ENCODE results near the gene MSI2.
A peak's percentile ranks its signal among the peaks of the same experiment; 100 is the strongest.

MSI2 gene

DNA sequence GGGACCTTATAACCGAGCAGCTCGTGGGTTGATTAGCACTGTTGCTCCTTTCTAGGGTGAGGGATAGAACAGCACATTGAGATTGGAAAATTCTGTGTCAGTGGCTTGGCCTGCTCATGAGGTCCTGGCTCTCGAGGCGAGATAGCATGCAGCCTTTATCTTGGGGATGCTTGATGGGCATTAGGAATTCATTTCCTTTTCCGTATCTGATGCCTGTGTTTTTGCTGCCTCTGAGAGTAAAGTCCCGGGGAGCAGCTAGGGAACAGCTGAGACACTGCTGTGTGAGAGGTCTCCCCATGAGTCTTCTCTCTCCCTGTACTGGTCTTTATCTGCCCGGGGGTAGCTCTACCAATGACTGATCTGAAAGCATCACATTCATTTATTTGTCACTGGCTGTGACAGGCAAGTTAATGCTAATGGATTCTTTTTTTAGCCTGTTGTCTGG, 14.5 kb downstream of the MSI2 start:
- no peak for DNase-seq (ENCODE audit: low spot score)

DNA sequence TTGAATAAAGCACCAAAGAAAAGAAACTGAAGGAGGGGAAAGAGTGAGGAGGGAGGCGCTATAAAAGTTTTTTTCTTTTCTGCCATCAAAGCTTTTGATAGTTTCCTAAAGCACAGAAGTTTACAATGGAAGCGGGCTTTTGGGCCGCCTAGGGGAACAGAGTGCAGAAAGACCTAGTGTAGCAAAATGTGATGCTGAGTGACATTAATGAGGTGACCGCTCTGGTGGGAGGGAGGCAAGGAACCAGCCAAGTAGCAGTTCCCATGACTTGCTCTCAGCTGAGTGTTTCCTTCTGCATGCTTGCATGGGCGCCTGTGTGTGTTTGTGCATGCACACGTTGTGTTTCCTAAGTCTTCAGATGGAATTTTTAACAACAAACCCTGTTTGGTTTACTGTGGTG, 15.5 kb downstream of the MSI2 start:
- no peak for DNase-seq (ENCODE audit: low spot score)

DNA sequence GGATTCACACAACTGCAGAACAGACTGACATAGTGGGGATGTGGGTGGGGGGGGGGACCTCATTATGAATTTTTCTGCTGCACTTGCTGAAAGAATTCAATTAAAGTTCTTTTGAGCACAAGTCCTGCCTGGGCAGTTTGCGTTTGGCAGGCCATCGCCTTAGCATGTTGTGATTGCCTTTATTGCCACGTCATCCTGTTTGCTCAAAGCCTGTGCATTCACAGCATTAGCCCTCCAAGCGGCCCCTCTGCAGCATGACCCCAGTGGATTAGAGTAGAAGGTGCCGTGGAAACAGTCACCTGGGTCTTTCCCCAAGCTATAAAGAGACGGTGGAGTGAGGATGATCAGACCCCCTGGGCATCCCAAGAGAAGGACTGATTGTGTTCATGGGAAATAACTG, 17.2 kb downstream of the MSI2 start:
- DNase-seq (ENCODE audit: low spot score) = no peak

DNA sequence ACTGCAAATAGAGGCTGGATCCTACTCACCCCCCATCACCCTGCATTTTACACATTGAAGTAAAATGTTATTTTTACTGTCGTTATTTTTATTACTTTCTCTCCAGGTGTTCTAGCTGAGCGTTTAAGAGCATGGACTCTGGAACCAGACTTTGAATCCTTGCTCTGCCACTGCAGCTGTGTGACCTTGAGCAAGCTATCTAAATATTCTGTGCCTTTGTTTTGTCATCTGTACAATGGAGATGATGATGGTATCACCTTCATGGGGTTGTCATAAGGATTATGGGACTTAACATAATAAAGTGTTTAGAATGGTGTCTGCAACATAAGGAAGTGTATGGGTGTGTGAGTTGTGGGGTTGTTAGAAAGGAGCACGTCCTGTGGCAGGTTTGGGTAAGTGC, 17.8 kb downstream of the MSI2 start:
- DNase-seq (ENCODE audit: low spot score) = no peak

DNA sequence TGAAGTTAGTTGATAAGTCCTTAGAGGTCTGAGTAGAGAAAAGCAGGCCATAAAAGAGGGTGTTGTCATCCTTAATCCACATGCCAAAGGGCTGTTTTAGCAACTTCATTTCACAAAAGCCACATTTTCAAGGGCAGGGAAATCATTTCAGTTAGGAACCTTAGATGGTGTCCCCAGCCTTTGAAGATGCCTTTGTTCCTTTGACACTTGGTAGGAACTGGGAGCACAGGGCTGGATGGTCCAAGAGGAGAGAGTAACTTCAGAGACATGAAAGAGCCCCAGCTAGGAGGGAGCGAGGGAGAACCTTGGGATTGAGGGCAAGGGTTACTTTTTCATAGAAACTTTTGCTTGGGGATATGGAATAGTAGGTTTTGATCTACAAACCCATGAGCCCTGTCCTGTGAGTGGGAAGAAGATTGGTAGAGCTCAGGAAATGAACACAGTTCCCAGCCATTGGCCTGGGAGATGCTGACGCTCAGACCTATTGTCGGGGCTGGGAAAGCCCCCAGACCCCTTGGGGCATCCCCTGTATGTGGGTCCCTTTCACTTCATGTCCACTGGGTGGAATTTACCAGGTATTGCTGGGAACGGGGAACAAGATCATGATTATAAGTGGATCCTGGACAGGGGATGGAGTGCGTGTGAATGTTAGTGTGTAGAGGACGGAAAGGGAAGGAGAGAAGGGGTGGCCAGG, 18.9 kb downstream of the MSI2 start:
- no peak for DNase-seq (ENCODE audit: low spot score)

DNA sequence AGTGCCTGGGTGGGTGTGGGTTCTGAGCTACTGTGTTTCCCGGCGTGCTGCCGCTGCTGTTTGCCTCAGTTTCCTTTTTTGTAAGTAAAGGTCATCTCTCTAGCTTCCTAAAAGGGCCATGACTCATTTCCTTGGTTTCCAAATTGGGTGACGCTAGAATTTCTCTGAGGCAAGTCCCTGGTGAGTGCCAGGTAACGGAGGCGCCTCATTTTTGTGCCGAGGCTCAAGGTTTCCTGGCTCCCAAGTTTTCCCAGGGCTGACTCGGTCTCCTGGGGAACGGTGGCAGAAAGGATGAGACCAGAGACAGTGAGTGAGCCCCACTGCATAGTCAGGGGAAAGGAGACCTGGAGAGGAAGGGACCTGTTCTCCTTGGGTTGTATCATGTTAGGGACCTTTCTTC, 20.3 kb downstream of the MSI2 start:
- no peak for DNase-seq (ENCODE audit: low spot score)

DNA sequence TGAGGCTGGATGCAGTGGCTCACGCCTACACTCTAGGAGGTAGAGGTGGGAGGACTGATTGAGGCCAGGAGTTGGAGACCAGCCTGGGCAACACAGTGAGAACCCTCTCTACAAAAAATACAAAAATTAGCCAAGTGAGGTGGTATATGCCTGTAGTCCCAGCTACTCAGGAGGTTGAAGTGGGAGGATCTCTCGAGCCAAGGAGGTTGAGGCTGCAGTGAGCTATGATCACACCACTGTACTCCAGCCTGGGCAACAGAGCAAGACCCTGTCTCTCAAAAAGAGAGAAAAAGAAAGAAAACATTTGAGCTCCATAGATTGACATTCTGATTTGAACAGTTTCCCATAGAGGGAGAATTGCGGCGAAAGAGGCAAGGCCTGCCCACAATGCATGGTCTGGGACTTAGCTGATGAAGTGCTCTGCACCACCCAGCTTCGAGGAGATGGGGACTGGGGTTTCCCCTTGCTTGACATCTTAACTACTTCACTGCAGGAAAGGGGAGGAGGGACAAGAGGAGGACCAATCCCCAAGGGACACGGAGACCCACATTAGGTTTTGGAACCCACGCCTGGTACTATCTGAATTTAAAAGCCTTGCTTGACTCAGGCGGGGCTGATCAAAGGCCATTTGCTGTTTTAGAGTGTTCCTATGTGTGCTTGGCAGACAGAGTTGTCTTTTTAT, 21.7 kb downstream of the MSI2 start:
- no peak for DNase-seq (ENCODE audit: low spot score)

DNA sequence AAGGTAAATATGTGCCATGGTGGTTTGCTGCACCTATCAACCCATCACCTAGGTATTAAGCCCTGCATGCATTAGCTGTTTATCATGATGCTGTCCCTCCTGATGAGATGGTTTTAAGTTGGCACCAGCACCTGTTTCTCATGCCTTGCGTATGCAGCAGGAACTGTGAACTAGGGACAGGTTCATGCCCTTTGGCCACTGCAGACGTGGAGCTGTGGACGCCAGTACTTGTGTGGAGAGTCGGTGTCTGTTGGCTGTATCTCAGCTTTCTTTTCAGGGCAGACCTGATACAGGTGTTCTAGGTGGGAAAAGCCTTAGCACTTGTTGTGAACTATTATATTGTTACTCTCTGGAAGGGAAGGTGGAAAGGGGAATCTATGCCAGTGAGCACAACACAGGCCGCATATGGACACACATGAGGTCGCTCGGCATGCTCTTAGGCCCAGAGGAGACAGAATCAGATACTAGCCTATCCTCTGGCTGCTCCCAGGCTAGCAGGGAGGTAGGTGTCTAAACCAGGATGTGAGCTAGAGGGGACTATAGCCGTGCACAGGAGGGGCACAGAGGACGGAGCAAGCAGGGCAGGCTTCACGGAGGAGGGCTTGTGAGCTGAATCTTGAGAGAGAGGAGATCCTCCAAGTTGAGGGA, 22.5 kb downstream of the MSI2 start:
- DNase-seq (ENCODE audit: low spot score) = no peak

DNA sequence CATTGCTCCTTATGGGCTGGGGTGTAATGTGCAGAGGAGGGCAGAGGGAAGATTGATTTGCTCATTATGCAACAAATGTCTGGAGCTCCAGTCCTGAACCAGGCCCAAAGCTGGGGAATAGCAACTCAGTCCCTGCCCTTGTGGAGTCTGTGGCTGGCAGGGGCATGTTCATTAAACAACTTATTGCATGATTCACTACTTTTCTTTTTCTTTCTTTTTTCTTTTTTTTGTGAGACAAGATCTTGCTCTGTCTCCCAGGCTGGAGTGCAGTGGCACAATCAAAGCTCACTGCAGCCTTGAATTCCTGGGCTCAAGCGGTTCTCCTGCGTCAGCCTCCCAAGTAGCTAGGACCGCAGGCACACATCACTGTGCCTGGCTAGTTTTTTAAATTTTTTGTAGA, 23.1 kb downstream of the MSI2 start:
- DNase-seq (ENCODE audit: low spot score) = no peak

DNA sequence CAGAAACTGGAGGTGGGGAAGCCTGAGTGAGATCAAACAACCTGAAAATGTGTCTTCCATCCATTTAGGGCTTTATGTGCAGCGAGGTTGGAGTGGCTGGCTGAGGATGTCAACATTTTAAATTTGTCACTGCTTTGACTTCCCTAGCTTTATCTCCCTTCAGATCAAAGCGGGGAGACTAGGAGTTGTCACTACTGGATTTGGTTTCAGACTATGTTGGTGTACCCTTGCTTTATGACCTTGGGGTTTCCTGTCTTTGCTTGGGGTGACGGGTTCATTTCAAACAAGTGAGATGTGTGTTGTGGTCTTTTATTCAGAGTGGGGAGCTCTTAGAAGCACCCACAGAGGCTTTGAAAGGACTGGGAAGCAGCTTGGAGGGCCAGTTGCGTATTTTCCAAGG, 25.6 kb downstream of the MSI2 start:
- peak; percentile 32 for DNase-seq (ENCODE audit: low spot score)

DNA sequence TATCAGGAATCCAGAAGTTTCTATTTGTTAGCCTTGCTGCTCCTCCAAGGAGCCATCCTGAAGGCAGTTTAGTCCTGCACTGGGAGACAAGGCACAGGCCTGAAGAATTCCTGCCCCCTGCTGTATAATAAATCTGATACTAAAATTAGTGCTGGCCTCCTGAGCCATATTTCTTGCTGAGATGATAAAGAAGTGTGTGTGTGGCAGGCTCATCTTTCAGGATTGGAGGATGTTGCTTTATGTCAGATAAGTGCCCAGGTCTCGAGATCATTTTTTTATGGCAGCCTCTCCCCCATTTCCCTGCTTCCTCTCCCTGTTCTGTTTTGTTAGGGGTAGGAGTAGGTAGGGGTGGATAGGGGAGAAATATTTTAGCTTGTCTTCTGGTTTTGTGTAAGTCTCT, 26.0 kb downstream of the MSI2 start:
- DNase-seq (ENCODE audit: low spot score) = no peak

DNA sequence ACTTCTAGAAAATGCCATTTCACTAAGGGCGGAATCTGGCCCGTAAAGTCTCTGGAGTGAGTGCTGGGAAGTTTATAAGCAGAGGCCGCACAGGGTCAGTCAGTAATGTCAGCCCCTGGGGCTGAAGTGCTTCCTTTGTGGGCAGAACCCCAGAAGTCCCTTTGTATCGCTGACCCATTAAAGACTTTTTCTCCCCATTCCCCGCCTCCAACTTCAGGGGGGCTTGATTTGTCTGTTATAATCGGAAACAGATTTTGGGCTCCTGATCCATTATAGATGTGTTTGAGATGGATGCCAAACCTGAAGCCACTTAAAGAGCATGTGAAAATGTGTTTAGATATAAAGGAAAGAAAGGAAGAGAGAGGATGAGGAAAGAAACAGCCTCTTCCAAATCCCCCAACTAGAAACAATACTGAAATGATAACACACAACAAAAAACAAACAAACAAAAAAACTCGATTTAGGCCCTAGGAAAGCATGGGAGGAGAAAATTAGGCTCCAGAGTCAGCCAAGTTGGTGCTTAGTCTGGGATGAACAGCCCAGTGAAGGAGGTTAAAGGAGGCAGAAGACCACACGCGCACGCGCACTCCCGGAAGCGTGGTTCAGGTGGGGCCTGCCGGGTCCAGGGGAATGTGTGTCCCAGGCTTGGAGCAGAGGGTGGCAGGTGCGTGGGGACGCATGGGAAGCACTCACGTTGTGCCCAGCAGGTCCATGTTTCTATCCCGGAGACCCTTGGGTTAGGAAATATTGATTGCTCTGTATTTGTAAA, 27.1 kb downstream of the MSI2 start:
- DNase-seq (ENCODE audit: low spot score) = no peak

DNA sequence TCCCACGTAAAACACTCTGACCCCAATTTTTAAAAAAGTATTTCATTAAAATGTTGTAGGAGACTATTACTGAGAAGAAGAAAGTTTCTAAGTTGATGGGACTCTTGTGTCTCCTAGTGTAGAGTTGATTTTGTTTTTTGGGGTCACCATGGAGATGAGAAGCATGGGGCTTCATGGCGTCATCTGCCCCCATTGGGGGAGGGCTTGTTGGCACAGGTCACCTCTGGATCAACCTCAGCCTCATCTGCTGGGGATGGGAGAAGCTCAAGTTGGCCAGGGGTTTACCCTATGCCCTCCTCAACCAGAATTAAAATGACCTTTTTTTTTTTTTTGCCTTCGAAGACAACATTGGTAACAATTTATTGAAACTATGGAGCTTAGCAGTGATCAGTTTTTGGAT, 28.3 kb downstream of the MSI2 start:
- no peak for DNase-seq (ENCODE audit: low spot score)

DNA sequence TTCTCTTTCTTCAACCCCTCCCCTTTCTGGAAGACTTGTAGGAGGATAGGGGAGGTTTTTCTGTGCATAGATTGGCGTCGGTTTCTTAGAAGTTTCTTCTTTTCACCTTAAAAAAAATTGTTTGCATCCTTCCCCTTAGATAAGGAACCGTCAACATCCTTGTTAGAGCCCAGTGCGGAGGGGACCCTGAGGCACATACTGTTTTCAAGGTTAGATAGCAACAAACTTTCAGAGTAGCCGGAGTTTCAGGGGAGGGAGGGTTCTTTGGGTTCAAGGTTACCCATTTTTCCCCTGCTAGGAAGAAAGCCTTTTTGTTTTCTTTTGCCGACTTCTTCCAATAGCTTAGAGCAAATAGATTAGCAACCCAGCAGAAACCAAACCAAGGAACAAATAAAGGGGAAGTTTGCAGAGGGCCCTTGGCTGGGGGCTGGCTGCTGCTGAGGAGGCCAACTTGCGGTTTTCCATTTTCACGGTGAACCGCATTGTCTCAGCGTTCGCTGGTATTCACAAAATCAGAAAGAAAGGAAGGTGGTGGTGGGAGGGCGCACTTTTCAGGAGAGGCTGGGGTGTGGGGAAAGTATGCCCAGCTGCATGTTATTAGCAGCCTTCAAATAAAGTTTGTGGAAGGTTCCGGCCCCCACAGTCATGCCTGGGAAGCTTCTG, 28.8 kb downstream of the MSI2 start:
- no peak for DNase-seq (ENCODE audit: low spot score)

DNA sequence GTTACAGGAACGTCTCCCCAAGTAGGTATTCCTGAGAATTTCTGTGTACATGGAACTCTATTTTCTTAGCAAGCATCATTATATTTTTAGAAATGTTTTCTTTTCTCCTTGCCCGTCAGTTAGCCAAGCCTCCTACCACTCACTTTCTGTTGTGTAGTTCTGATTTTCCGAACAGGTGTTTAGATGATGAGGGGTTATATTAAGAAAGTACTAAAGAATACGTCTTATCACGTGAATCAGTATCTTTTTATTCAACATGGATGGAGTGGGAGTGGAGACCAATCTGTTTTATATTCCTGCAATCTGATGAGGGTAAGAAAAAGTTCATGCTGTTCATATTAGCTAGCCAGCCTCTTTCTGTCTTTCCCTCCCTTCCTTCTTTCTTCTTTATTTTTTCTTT, 29.4 kb downstream of the MSI2 start:
- DNase-seq (ENCODE audit: low spot score) = no peak

DNA sequence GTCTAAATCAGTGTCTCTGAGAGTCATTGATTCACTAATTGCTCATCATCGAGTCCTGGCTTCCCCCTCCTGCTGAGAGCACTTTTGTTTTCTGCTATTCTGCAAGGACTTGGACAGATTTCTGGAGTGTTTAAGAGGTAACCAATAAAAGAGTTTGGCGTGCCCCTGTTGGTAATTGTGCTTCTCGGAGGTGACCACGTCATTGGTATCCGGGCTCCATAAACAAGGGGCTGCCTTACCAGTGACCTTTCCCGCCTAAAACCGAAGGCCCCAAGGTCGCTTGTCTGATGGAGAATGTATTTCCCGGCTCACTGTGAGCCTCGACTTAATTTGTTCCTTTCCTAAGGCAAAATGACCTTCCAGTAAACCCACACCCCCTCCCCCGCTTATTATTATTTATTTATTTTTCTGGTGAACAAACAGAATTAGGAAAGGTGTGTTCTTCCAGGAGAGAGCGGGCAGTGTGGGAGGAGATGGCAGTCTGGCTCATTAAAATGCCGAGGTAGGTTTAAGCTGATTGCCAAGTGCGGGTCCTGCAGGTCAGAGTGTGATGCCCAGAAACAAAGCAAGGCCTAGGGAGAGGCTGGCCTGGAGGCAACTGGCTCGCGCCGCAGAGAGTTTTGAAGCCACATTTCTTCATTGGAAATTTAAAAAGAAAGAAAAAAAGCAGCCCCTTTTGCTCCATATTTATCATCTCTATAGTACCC, 30.2 kb downstream of the MSI2 start:
- no peak for DNase-seq (ENCODE audit: low spot score)

DNA sequence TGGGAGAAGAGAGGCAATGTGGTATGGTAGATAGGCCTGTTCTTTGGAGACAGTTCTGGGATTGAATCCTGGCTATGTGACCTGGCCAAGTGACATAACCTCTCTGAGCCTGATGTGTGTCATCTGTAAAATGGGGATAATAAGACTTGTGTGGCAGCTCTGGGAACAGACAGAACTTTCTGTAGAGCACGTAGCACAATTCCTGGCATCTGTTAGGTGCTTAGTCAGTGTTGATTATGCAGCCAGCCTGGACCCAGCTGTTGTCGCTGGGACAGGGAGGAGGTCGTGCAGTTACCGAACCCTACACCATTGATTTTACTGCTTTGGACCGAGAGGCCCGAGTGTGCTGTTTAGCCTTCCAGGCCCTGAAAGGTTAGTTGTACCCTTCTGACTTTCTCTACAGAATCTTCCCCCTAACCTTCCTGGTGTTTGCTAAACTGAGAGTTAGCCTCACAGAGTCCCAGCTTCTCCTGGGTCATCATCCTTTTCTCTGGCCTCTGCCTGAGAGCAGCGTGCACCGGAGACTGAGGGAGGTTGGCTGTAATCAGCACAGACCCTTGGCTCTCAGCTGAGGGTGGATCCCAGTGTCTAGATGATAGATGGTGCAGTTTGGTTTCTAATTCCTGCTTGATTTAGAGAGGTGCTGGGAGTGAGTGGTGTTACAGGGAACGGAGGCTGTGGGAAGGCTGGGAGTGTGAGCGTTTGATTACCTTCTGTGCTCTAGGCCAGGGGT, 31.9 kb downstream of the MSI2 start:
- no peak for DNase-seq (ENCODE audit: low spot score)

DNA sequence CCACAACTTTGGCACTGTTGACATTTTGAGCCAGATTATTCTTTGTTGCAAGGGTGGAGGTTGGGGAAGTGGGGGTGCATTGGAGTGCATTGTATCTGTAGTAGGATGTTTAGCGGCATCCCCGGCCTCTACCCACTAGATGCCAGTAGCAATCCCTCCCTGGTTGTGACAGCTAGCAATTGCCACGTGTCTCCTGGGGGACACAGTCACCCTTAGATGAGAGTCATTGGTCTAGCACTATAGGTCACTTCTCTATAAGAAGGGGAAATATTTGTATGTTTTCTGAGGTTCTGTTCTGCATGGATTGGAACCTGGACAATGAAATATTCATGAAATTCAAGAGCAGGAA, 32.4 kb downstream of the MSI2 start:
- no peak for DNase-seq (ENCODE audit: low spot score)

DNA sequence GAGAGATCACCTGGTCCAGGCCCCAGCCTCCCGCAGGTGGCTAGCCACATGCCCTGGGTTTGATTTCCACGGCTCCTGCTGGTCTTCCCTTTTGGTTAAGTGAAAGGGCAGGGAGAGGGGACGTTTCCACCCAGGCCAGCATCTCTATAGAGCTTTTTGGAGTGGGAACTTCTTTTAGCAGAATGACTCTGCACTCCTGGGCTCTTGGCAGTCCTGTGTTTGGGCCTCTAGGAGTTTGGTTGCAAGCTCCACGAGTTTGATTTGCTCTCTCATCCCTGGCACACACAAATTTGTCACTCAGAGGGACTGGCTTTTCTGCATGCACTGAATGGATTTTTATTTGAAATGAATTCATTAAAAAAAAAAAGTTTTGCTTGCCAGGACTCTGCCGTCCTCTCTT, 32.8 kb downstream of the MSI2 start:
- no peak for DNase-seq (ENCODE audit: low spot score)

DNA sequence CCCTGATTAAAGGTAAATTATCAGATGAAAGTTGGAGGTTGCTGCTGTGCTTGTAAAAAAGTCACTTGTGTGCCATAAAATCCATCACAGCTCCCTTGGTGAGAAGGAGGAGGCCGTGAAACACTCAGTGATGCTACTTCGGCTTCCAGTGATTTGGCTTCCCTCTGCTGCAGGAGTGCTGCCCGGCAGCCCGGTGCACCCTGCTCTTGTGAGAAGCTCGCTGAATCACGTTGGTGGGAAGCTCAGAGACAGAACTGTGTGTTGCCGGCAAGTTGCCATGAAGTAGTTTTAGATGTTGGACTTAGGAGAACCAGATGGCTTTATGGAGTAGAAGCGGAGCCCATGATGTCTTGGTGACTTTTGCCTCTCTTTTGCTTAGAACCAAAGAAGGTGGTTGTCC, 33.3 kb downstream of the MSI2 start:
- DNase-seq (ENCODE audit: low spot score) = no peak

DNA sequence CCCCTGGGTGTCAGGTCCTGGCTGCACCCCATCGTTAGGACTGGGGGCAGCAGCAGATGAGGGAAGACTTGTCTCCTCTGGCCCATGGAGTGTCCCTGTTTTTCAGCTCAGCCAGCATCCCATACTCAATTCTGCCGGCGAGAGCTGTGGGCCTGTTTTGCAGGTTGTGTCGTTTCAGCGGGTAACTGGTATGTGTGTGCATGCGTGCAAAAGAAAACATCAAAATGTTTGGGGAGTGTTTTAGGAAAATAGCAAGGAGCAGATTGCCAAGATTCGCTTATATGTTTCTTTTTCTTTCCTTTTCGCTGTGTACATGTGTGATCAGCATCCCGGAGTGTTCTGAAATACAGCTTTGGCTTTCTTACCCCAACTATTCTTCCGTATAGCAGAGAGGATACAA, 34.7 kb downstream of the MSI2 start:
- DNase-seq (ENCODE audit: low spot score) = no peak
